SK-N-SH (cell line): Measurements from ENCODE around the gene RAB10.
"Not testable (repeated sequence)": the region's sequence is repeated elsewhere in the genome, so short reads cannot be mapped to it uniquely, and the experiment has no call there.

Experiments
- EZH2phosphoT487 ChIP-seq: fragments of 200-600 bp; sonication (generic); IDR thresholded peaks from 2 replicates; pipeline ENCODE4 v1.6.1; 2017; ENCODE audit warnings: low read depth, mixed run types, mild to moderate bottlenecking, antibody characterized with exemption, moderate library complexity, borderline replicate concordance
- JUND ChIP-seq: IDR thresholded peaks from 2 replicates; pipeline ENCODE4 v1.4.0; 2012
- MXI1 ChIP-seq: IDR thresholded peaks from 2 replicates; pipeline ENCODE4 v1.6.1; 2012; ENCODE audit warnings: mild to moderate bottlenecking, low read depth, low read length, improper control_type of control experiment
- PBX3 ChIP-seq: IDR thresholded peaks from 2 replicates; pipeline ENCODE4; 2012
- POLR2AphosphoS5 ChIP-seq: IDR thresholded peaks from 2 replicates; pipeline ENCODE4 v1.6.1; 2012; ENCODE audit warnings: low read depth, low read length
- SIN3A ChIP-seq: IDR thresholded peaks from 2 replicates; pipeline ENCODE4 v1.6.1; 2012; ENCODE audit warnings: low read depth, mild to moderate bottlenecking, low read length, moderate library complexity, borderline replicate concordance
- SMC3 ChIP-seq: IDR thresholded peaks from 2 replicates; pipeline ENCODE4 v1.6.1; 2012; ENCODE audit warnings: low read depth, low read length, improper control_type of control experiment
- TAF1 ChIP-seq: IDR thresholded peaks from 2 replicates; pipeline ENCODE4 v1.6.1; 2012; ENCODE audit warnings: low read depth, mild to moderate bottlenecking, low read length, moderate library complexity, borderline replicate concordance
- TEAD4 ChIP-seq: IDR thresholded peaks from 2 replicates; pipeline ENCODE4 v1.4.0; 2012; ENCODE audit warnings: mild to moderate bottlenecking, borderline replicate concordance; ENCODE audit not compliant: insufficient read depth
- YY1 ChIP-seq: IDR thresholded peaks from 2 replicates; pipeline ENCODE4 v1.4.0; 2012; ENCODE audit warnings: low read depth, mild to moderate bottlenecking
- TF ChIP-seq, protein P1 (sequence below): fragments of 200-600 bp; sonication (generic); IDR thresholded peaks from 2 replicates; pipeline ENCODE4 v1.6.1; 2017; ENCODE audit warnings: antibody characterized with exemption, mild to moderate bottlenecking, moderate library complexity
- TF ChIP-seq, protein P2 (sequence below): IDR thresholded peaks from 2 replicates; pipeline ENCODE4 v1.4.0; 2012; ENCODE audit warnings: low read depth
- TF ChIP-seq, protein P3 (sequence below): fragments of 150-350 bp; IDR thresholded peaks from 2 replicates; pipeline ENCODE4 v1.6.1; 2016; ENCODE audit warnings: mild to moderate bottlenecking, low read depth, low read length

GRCh38 chr2:26166541-26166940 is 132.7 kb downstream of the RAB10 start:
- not testable (repeated sequence) for TF ChIP-seq MXI1, JUND, TEAD4, EZH2phosphoT487, POLR2AphosphoS5, SMC3, PBX3, TAF1, YY1, SIN3A
- TF ChIP-seq, protein P1, sequence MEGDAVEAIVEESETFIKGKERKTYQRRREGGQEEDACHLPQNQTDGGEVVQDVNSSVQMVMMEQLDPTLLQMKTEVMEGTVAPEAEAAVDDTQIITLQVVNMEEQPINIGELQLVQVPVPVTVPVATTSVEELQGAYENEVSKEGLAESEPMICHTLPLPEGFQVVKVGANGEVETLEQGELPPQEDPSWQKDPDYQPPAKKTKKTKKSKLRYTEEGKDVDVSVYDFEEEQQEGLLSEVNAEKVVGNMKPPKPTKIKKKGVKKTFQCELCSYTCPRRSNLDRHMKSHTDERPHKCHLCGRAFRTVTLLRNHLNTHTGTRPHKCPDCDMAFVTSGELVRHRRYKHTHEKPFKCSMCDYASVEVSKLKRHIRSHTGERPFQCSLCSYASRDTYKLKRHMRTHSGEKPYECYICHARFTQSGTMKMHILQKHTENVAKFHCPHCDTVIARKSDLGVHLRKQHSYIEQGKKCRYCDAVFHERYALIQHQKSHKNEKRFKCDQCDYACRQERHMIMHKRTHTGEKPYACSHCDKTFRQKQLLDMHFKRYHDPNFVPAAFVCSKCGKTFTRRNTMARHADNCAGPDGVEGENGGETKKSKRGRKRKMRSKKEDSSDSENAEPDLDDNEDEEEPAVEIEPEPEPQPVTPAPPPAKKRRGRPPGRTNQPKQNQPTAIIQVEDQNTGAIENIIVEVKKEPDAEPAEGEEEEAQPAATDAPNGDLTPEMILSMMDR, result not testable (repeated sequence)
- TF ChIP-seq, protein P2, sequence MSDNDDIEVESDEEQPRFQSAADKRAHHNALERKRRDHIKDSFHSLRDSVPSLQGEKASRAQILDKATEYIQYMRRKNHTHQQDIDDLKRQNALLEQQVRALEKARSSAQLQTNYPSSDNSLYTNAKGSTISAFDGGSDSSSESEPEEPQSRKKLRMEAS, result not testable (repeated sequence)
- TF ChIP-seq, protein P3, sequence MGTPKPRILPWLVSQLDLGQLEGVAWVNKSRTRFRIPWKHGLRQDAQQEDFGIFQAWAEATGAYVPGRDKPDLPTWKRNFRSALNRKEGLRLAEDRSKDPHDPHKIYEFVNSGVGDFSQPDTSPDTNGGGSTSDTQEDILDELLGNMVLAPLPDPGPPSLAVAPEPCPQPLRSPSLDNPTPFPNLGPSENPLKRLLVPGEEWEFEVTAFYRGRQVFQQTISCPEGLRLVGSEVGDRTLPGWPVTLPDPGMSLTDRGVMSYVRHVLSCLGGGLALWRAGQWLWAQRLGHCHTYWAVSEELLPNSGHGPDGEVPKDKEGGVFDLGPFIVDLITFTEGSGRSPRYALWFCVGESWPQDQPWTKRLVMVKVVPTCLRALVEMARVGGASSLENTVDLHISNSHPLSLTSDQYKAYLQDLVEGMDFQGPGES, result not testable (repeated sequence)
